ENCODE measurements around the gene BMPR1B. TPM values are rescaled to one million over a fixed set of nuclear protein-coding genes. Genes with fewer than 3 reads are reported as not detected.

Gene BMPR1B
- total RNA-seq, 1 experiment from 2014 or later = 0.35 TPM

GRCh38 chr4:95020521-95020920 lies 262.8 kb downstream of the BMPR1B start:
- H3K23me2 ChIP-seq (ENCODE audit: insufficient read length, low read depth, low read length, poor library complexity, severe bottlenecking) = no peaks in the 10 kb centered on the region
- no peak overlapping the region for H3K18ac ChIP-seq (ENCODE audit: insufficient read length, low read depth, low read length)
- H3K9me3 Mint-ChIP-seq = no peaks in the 10 kb centered on the region
- H3K56ac ChIP-seq (ENCODE audit: insufficient read length, low read depth, low read length) = no peak overlapping the region
- no peak overlapping the region for H2AFZ ChIP-seq (ENCODE audit: low read length)
- no peaks in the 10 kb centered on the region for H3K79me1 ChIP-seq (ENCODE audit: insufficient read depth, low read depth, low read length, poor library complexity, severe bottlenecking)
- no peak overlapping the region for H2BK120ac ChIP-seq (ENCODE audit: low read depth, low read length, poor library complexity, severe bottlenecking)
- no peak overlapping the region for H2BK5ac ChIP-seq (ENCODE audit: insufficient read length, low read length)
- no peaks in the 10 kb centered on the region for H4K20me1 ChIP-seq (ENCODE audit: control insufficient read depth, insufficient read depth, insufficient read length)
- no CpG with 5 or more reads among the region's 8 CpGs for WGBS (ENCODE audit: extremely low coverage, insufficient read length, low lambda C conversion rate)
- no peak overlapping the region for H3K14ac ChIP-seq (ENCODE audit: insufficient read depth, low read length)
- H4K91ac ChIP-seq (ENCODE audit: insufficient read length, low read depth, low read length) = no peak overlapping the region
- no peaks in the 10 kb centered on the region for H3K79me2 ChIP-seq (ENCODE audit: insufficient read depth, low read length)
- no peak overlapping the region for H3K27ac ChIP-seq (ENCODE audit: insufficient read length, low read depth, low read length)
- H3K27me3 Mint-ChIP-seq (ENCODE audit: low read depth) = no peaks in the 10 kb centered on the region
- no peak overlapping the region for H2BK12ac ChIP-seq (ENCODE audit: insufficient read length, low read depth, low read length)
- DNase-seq = no peak
- H2BK20ac ChIP-seq (ENCODE audit: low read depth, low read length, poor library complexity, severe bottlenecking) = no peak overlapping the region
- H3K4me3 Mint-ChIP-seq = no peak overlapping the region
- H3K9ac ChIP-seq (ENCODE audit: extremely low read depth, insufficient read length, low read length) = no peak overlapping the region
- no peak overlapping the region for H3K23ac ChIP-seq (ENCODE audit: insufficient read length, low read depth, low read length)
- H3K36me3 Mint-ChIP-seq (ENCODE audit: insufficient read depth in 1 of 3, low read depth in 3 of 3) = no peaks in the 10 kb centered on the region
- no peaks in the 10 kb centered on the region for H3K9me3 ChIP-seq (ENCODE audit: control insufficient read depth, low read depth, low read length)
- no peak overlapping the region for H3K4ac ChIP-seq (ENCODE audit: low read depth, low read length)
- no peak overlapping the region for H2AK5ac ChIP-seq (ENCODE audit: insufficient read length, low read length)
- no peak overlapping the region for H4K5ac ChIP-seq (ENCODE audit: insufficient read length, low read depth, low read length)
- no peak overlapping the region for H3K27ac Mint-ChIP-seq
- H3K4me1 Mint-ChIP-seq = no peaks in the 10 kb centered on the region
- no peaks in the 10 kb centered on the region for H3K4me1 ChIP-seq (ENCODE audit: insufficient read depth, low read length)
- no peak overlapping the region for H3K4me2 ChIP-seq (ENCODE audit: insufficient read depth, insufficient read length, low read length)
- no peak overlapping the region for H2BK15ac ChIP-seq (ENCODE audit: low read depth, low read length)
- no peak for TF ChIP-seq CTCF (conservative IDR thresholded peaks at IDR 0.05)
- H3K27me3 ChIP-seq (ENCODE audit: insufficient read depth, low read length) = no peaks in the 10 kb centered on the region
- H4K8ac ChIP-seq (replicated peaks; ENCODE audit: insufficient read length, low read depth, low read length) = no peak overlapping the region
- no peak overlapping the region for H3T11ph ChIP-seq (ENCODE audit: low read length)

All from H9 (cell line).